ENCODE measurements around the gene FAM217B. TPM values are rescaled to one million over a fixed set of nuclear protein-coding genes. Genes with fewer than 3 reads are reported as not detected.

The FAM217B gene
- total RNA-seq, 6 donors from 2014 or later: 7.1 to 21.3 (median 13.0) TPM

GRCh38 chr20:59938221-59938620 lies 2.0 kb upstream of the FAM217B start:
- peak overlapping the region in 1 of 4 donors; percentile 74 for H3K4me3 ChIP-seq
- 71% methylated on average over 4 of the region's 4 CpGs for WGBS, 2 donors
- TF ChIP-seq POLR2A (IDR thresholded peaks at IDR 0.05) (no peak), CTCF (IDR thresholded peaks at IDR 0.05) (no peak), EP300 (IDR thresholded peaks at IDR 0.05) (no peak), POLR2AphosphoS5 (IDR thresholded peaks at IDR 0.05) (no peak)
- ATAC-seq (ENCODE audit: low FRiP score in 2 of 2): no peak
- peak overlapping the region in 2 of 4 donors; percentile 20 to 96 for H3K27ac ChIP-seq
- peaks cover 40 to 61% (median 56%) of the 10 kb centered on the region in 4 donors for H3K4me1 ChIP-seq
- no peaks in the 10 kb centered on the region for H3K9me3 ChIP-seq
- H3K36me3 ChIP-seq: peaks cover 5 to 17% (median 7%) of the 10 kb centered on the region in 4 donors
- DNase-seq: no peak
- no peaks in the 10 kb centered on the region for H3K27me3 ChIP-seq

- Histone ChIP-seq H3K4me1 (peaks cover 40 to 57% (median 54%) of the 10 kb centered on the region in 4 donors), H3K27me3 (no peaks in the 10 kb centered on the region), H3K4me3 (peak overlapping the region in 2 of 4 donors; percentile 74 to 79), H3K36me3 (peaks cover 6 to 21% (median 8%) of the 10 kb centered on the region in 4 donors), H3K27ac (peak overlapping the region in 3 of 4 donors; percentile 20 to 98 (median 96)), H3K9me3 (no peaks in the 10 kb centered on the region)
- DNase-seq: peak in 1 of 2 donors; percentile 69
- ATAC-seq (ENCODE audit: low FRiP score in 2 of 2): no peak
- 80 to 84% methylated on average over 7 of the region's 7 CpGs for WGBS, 2 donors
- TF ChIP-seq EP300 (IDR thresholded peaks at IDR 0.05): no peak
- no peak for TF ChIP-seq CTCF (IDR thresholded peaks at IDR 0.05)
- no peak for TF ChIP-seq POLR2A (IDR thresholded peaks at IDR 0.05)
- no peak for TF ChIP-seq POLR2AphosphoS5 (IDR thresholded peaks at IDR 0.05)
Measured at GRCh38 chr20:59938696-59939051, 1.5 kb upstream of the FAM217B start.

- peaks cover 10 to 27% (median 11%) of the 10 kb centered on the region in 4 donors for H3K36me3 ChIP-seq
- ATAC-seq (ENCODE audit: low FRiP score in 2 of 2): peak in 1 of 2 donors; percentile 53
- no peaks in the 10 kb centered on the region for H3K27me3 ChIP-seq
- TF ChIP-seq POLR2A (IDR thresholded peaks at IDR 0.05): no peak
- TF ChIP-seq EP300 (IDR thresholded peaks at IDR 0.05): no peak
- no peak for TF ChIP-seq CTCF (IDR thresholded peaks at IDR 0.05)
- TF ChIP-seq POLR2AphosphoS5 (IDR thresholded peaks at IDR 0.05): no peak
- peak; percentile 29 to 90 for DNase-seq
- peak overlapping the region; percentile 96 to 98 (median 96) for H3K27ac ChIP-seq
- WGBS, 2 donors: 67 to 94% methylated on average over 31 to 70 of the region's 104 CpGs
- H3K4me3 ChIP-seq: peak overlapping the region; percentile 55 to 80 (median 76)
- H3K9me3 ChIP-seq: no peaks in the 10 kb centered on the region
- H3K4me1 ChIP-seq: peaks cover 40 to 55% (median 50%) of the 10 kb centered on the region in 4 donors
Measured at GRCh38 chr20:59939052-59939878, 924 bp upstream of the FAM217B start.

GRCh38 chr20:59939879-59940128 lies 385 bp upstream of the FAM217B start:
- Histone ChIP-seq H3K27me3 (no peaks in the 10 kb centered on the region), H3K4me3 (peak overlapping the region; percentile 55 to 80 (median 76)), H3K9me3 (no peaks in the 10 kb centered on the region), H3K4me1 (peaks cover 41 to 55% (median 49%) of the 10 kb centered on the region in 4 donors), H3K27ac (peak overlapping the region; percentile 96 to 98 (median 96)), H3K36me3 (peaks cover 11 to 33% (median 15%) of the 10 kb centered on the region in 4 donors)
- ATAC-seq (ENCODE audit: low FRiP score in 2 of 2): peak in 1 of 2 donors; percentile 72
- peak in 1 of 2 donors; percentile 68 for DNase-seq
- WGBS, 2 donors: 0% methylated on average over 7 to 10 of the region's 24 CpGs
- TF ChIP-seq EP300 (IDR thresholded peaks at IDR 0.05): no peak
- no peak for TF ChIP-seq POLR2AphosphoS5 (IDR thresholded peaks at IDR 0.05)
- no peak for TF ChIP-seq CTCF (IDR thresholded peaks at IDR 0.05)
- TF ChIP-seq POLR2A (IDR thresholded peaks at IDR 0.05): no peak
